Endodermal cell (in vitro differentiated cells): ENCODE data around the gene SYCP2L. TPM values are rescaled to one million over a fixed set of nuclear protein-coding genes. Genes with fewer than 3 reads are reported as not detected.

Source experiments
- DNase-seq: peaks from one replicate; pipeline ENCODE4 v3.0.0-alpha.2; 2017
- H3K27ac ChIP-seq: 2 replicates; pipeline ENCODE4 v1.5.1; 2013; ENCODE audit warnings: mild to moderate bottlenecking, low read depth, low read length, moderate library complexity
- H3K27me3 ChIP-seq: 2 replicates; pipeline ENCODE4 v1.6.1; 2013; ENCODE audit warnings: mild to moderate bottlenecking, low read length, moderate library complexity; ENCODE audit not compliant: insufficient read depth, control insufficient read depth, poor library complexity, severe bottlenecking
- H3K36me3 ChIP-seq: 2 replicates; pipeline ENCODE4 v1.7.0; 2013; ENCODE audit warnings: mild to moderate bottlenecking, low read length, moderate library complexity; ENCODE audit not compliant: control insufficient read depth, insufficient read depth
- H3K4me1 ChIP-seq: one replicate; pipeline ENCODE4 v1.7.0; 2013; ENCODE audit warnings: low read length; ENCODE audit not compliant: control insufficient read depth, insufficient read depth
- H3K4me3 ChIP-seq: 2 replicates; pipeline ENCODE4 v1.5.1; 2013; ENCODE audit warnings: mild to moderate bottlenecking, low read length, moderate library complexity
- H3K9ac ChIP-seq: 2 replicates; pipeline ENCODE4 v1.6.1; 2013; ENCODE audit warnings: mild to moderate bottlenecking, low read length, moderate library complexity; ENCODE audit not compliant: poor library complexity, severe bottlenecking; ENCODE audit errors: extremely low read depth
- H3K9me3 ChIP-seq: 2 replicates; pipeline ENCODE4 v1.6.1; 2013; ENCODE audit warnings: mild to moderate bottlenecking, low read length, moderate library complexity; ENCODE audit not compliant: control insufficient read depth
- H3K27ac Mint-ChIP-seq: 2 replicates; pipeline ENCODE4 v1.8.0; 2020; ENCODE audit warnings: mixed read lengths
- H3K27me3 Mint-ChIP-seq: 2 replicates; pipeline ENCODE4 v1.8.0; 2021; ENCODE audit warnings: mild to moderate bottlenecking, mixed read lengths; ENCODE audit not compliant: insufficient read depth
- H3K36me3 Mint-ChIP-seq: 2 replicates; pipeline ENCODE4 v1.8.0; 2020; ENCODE audit warnings: low read depth, mixed read lengths
- H3K4me1 Mint-ChIP-seq: 2 replicates; pipeline ENCODE4 v1.8.0; 2020; ENCODE audit warnings: mixed read lengths
- H3K4me3 Mint-ChIP-seq: 2 replicates; pipeline ENCODE4 v1.8.0; 2020; ENCODE audit warnings: mild to moderate bottlenecking, moderate library complexity, mixed read lengths
- H3K9me3 Mint-ChIP-seq: 2 replicates; pipeline ENCODE4 v1.8.0; 2020; ENCODE audit warnings: mild to moderate bottlenecking, mixed read lengths
- CTCF ChIP-seq: fragments of 200-600 bp; sonication (generic); conservative IDR thresholded peaks from 2 replicates; pipeline ENCODE4 v1.5.0; 2021; ENCODE audit warnings: antibody characterized with exemption, mild to moderate bottlenecking
- WGBS, 2 experiments: methylation state at CpG; one replicate each; pipeline versions ENCODE4 v1.1.5 to v1.1.7; 2013; ENCODE audit warnings: missing lambda C conversion rate in 2 of 2, mixed read lengths in 1 of 2; ENCODE audit not compliant: insufficient coverage in 1 of 2, insufficient read length in 1 of 2; 5-methylcytosine and 5-hydroxymethylcytosine counted together
- total RNA-seq, 2 donors: library from RNA; stranded (reverse); fragmentation: NEBNext Ultra II Directional in 1 of 2; extraction: Animal tissue kit (Norgen Biotek cat#: 25700) in 1 of 2; gene quantifications; 2 replicates in 1 of 2; 3 replicates in 1 of 2; pipeline ENCODE4 v1.2.1, GENCODE V29; 2021

The SYCP2L gene
- total RNA-seq, 2 donors from 2014 or later, result 4.2 to 12.4 TPM

- Mint-ChIP-seq H3K27ac (no peak overlapping the region), H3K27me3 (peaks cover 24% of the 10 kb centered on the region), H3K9me3 (no peaks in the 10 kb centered on the region), H3K36me3 (peaks cover 5% of the 10 kb centered on the region), H3K4me1 (peaks cover 4% of the 10 kb centered on the region), H3K4me3 (no peak overlapping the region)
- H3K36me3 ChIP-seq, result no peaks in the 10 kb centered on the region
- peaks cover 11% of the 10 kb centered on the region for H3K27me3 ChIP-seq
- no peak overlapping the region for H3K4me3 ChIP-seq
- no peak overlapping the region for H3K9ac ChIP-seq
- no peaks in the 10 kb centered on the region for H3K4me1 ChIP-seq
- H3K9me3 ChIP-seq, result peaks cover 6% of the 10 kb centered on the region
- WGBS, 2 experiments, result 95% methylated on average over 1 of the region's 1 CpG; no CpG with 5 or more reads in 1 of the 2 experiments
- no peak overlapping the region for H3K27ac ChIP-seq
- no peak for DNase-seq
- TF ChIP-seq CTCF, result no peak
Observed at GRCh38 chr6:10890151-10890550, 3.3 kb downstream of the SYCP2L start.

DNA sequence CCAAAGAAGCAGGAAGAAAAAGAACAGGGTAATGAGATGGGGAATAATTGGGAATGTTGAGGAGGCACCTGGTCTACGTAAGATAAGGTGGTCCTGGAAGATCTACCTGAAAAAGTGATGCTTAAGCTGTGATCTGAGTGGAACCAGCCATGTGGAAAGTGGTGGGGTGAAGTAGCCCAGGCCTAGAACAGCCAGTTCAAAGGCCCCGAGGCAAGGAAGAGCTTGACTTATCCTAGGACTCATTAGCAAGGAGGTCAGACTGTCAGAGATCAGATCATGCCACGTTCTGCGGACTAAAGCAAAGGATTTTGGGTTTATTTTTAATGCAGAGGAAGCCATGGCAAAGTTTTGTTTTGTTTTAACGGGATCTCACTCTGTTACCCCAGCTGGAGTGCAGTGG, 5.1 kb downstream of the SYCP2L start:
- no peak overlapping the region for H3K9ac ChIP-seq
- Mint-ChIP-seq H3K27me3 (peaks cover 10% of the 10 kb centered on the region), H3K36me3 (peaks cover 5% of the 10 kb centered on the region), H3K27ac (no peak overlapping the region), H3K9me3 (no peaks in the 10 kb centered on the region), H3K4me3 (no peak overlapping the region), H3K4me1 (peaks cover 4% of the 10 kb centered on the region)
- H3K36me3 ChIP-seq, result no peaks in the 10 kb centered on the region
- TF ChIP-seq CTCF, result no peak
- no peaks in the 10 kb centered on the region for H3K27me3 ChIP-seq
- 91 to 93% methylated on average over 5 of the region's 5 CpGs for WGBS, 2 experiments
- H3K4me3 ChIP-seq, result no peak overlapping the region
- DNase-seq, result no peak
- H3K27ac ChIP-seq, result no peak overlapping the region
- peaks cover 6% of the 10 kb centered on the region for H3K9me3 ChIP-seq
- no peaks in the 10 kb centered on the region for H3K4me1 ChIP-seq

DNA sequence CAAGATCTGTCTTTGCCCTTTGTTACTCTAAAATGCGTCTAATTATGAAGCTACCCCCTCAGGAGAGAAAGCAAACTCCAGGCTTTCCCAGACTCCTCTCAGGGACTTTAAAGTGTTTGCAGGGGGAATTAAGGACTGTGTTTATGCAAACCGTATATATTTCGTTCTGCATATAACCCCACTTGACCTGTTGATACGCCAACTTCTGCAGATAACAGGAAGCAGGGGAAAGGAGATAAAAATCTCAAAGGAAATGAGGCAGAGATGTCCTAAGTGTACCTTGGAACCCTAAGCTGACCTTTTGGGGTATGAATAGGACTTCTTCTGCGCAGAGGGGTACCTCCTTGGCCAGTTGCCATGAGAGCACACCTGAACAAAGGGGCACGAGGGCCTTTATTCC, 8.1 kb downstream of the SYCP2L start:
- H3K9me3 Mint-ChIP-seq, result no peaks in the 10 kb centered on the region
- no peak overlapping the region for H3K4me3 Mint-ChIP-seq
- Histone ChIP-seq H3K27ac (no peak overlapping the region), H3K9me3 (peaks cover 6% of the 10 kb centered on the region), H3K4me1 (no peaks in the 10 kb centered on the region), H3K27me3 (no peaks in the 10 kb centered on the region), H3K4me3 (no peak overlapping the region), H3K36me3 (no peaks in the 10 kb centered on the region), H3K9ac (no peak overlapping the region)
- H3K36me3 Mint-ChIP-seq, result peaks cover 12% of the 10 kb centered on the region
- 77 to 80% methylated on average over 6 of the region's 6 CpGs for WGBS, 2 experiments
- peaks cover 6% of the 10 kb centered on the region for H3K27me3 Mint-ChIP-seq
- no peak overlapping the region for H3K27ac Mint-ChIP-seq
- no peak for DNase-seq
- no peak for TF ChIP-seq CTCF
- H3K4me1 Mint-ChIP-seq, result no peaks in the 10 kb centered on the region
